ENCODE measurements around the gene INF2.

DNA sequence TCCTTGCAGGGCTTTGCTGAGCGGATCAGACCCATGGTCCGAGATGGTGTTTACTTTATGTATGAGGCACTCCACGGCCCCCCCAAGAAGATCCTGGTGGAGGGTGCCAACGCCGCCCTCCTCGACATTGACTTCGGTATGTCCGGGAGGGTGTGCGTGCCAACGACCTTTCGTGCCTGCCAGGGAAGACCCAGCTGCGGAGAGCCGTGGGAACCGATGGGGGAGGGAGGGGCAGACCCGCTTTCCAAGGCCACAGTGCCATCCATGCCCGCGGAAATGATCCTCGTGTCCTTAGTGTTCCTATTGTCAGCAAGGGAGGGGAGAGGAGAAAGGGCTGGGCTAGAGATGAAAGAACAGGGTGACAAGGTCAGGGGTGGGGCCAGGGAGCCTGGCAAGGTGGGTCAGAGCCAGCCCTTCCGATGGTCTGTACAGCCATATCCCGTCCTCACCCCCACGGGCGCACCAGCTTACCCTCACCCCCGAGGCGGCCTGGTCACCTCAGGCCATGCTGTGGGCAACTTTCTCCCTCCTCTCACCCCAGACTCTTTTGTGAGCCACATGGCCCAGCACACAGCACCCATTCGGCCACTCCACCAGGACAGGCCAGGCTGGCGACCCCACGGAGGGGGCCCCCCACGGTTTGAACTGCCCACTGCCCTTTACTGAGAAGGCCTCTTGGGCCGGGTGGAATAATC, 51.8 kb downstream of the INF2 start:
- no peak for TF ChIP-seq CTCF (IDR thresholded peaks at IDR 0.05; ENCODE audit: insufficient read depth, low read length)
- no peak for TF ChIP-seq POLR2AphosphoS5 (IDR thresholded peaks at IDR 0.05; ENCODE audit: low read depth)
- TF ChIP-seq SPI1 (IDR thresholded peaks at IDR 0.05; ENCODE audit: borderline replicate concordance, low read depth) = no peak
